Measurements from ENCODE around the gene RALGAPA2. TPM values are rescaled to one million over a fixed set of nuclear protein-coding genes. Genes with fewer than 3 reads are reported as not detected.

RALGAPA2 gene
- total RNA-seq: 15.9 TPM

GRCh38 chr20:20712474-20713243 is at the start of gene RALGAPA2:
TSS of gene RALGAPA2 (minus strand) at chr20:20712644. CDS start at chr20:20712480, 164 bp downstream.
- ATAC-seq: peak; percentile 97

GRCh38 chr20:20761301-20761700 is 48.9 kb upstream of the RALGAPA2 start:
- ATAC-seq: no peak

DNA sequence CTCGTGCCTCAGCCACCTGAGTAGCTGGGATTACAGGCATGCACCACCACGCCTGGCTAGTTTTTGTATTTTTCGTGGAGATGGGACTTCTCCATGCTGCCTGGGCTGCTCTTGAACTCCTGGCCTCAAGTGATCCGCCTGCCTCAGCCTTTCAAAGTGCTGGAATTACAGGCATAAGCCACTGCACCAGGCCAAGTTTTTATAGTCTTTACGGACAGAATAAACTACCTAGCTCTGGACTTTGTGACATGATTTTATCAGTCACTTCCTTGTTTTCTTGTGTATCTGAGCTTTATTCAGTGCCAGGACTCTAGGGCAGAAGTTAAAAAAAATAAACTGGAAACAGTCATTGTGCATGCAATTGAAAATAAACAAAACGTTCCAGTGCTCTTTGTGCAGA is 46.7 kb upstream of the RALGAPA2 start:
- no peak for ATAC-seq

- ATAC-seq: no peak
These were observed 43.4 kb upstream of the RALGAPA2 start for GRCh38 chr20:20755674-20756319.

DNA sequence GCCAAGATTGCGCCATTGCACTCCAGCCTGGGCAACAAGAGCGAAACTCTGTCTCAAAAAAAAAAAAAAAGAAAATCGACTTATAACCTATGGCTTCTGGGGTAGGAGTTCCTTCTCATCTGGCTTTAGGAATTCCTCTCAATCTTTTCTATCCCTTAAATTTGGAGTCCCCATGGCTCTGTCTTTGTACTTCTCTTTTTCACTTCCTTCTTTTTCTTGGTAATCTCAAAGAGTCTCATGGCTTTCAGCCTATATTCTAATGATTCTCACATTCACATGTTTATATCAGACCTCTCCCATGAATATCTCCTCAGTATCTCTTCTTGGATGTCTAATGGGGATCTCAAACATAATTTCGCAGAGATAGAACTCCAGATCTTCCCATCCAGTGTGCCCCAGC is 42.8 kb upstream of the RALGAPA2 start:
- no peak for ATAC-seq

DNA sequence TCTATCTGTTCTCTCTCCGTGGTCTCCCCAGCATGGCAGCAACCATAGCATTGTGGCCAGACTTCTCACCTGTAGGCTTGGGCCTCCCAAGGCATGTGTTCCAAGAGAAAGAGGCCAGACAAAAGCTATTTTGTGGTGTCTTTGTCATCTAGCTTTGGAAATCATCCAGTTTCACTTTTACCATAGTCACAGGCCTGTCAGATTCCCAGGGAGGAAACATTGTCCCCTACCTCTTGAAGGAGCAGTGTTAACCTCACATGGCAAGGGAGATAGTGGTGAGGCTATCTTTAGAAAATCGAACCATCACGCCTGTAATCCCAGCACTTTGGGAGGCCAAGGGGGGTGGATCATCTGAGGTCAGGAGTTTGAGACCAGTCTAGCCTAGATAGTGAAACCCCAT is 42.3 kb upstream of the RALGAPA2 start:
- ATAC-seq: no peak

DNA sequence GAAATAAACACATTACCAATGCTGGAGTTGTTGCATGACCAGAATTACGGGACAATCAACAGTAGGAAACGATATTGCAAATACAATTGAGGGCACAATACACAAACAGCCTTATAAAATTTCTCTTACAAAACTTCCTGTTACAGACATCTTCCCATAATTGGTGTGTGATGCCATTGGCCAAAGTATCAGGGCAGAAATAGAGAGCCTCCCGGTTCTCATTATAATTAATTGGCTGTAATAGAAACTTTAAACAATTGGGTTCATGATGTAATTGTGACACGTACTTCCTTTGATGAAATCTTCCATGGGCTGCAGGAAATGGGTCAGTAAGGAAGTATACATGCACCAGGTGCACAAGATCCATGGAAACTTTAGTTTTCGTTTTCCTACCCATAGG is 40.3 kb upstream of the RALGAPA2 start:
- ATAC-seq: peak; percentile 13

GRCh38 chr20:20747298-20747697 is 34.9 kb upstream of the RALGAPA2 start:
- no peak for ATAC-seq

- ATAC-seq: peak; percentile 31
These were observed 31.8 kb upstream of the RALGAPA2 start for GRCh38 chr20:20744170-20744725.

DNA sequence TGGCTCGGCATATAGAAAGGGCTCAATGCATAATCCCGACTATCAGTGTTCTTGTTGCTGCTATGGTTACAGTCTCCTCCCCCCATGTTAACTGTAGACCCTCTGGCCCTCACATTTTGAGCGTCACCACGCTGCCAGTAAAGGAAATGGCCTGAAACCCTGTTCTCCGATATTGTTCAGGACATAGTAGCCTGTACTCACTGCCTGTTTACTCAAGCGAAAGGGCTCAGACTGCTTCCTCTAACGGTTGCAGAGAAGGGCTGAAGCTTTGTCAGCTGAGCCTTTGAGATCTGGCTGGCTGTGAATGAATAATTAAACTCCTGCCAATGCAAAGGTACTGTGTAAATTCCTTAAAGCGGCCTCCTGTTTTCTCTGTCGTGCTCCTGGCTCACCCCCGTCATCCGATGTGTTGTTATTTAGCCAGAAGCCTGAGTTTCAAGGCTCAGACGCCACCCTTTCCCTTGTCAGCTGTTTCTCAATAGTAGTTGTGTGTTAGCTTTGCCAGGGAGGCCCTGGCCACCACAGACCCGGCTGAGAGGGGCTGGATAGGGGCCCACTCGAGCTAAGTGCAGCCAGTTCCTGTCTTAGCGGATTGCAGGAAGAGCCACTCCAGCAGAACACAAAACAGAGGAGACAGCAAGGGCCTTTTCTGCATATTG is 31.2 kb upstream of the RALGAPA2 start:
- ATAC-seq: peak; percentile 63

DNA sequence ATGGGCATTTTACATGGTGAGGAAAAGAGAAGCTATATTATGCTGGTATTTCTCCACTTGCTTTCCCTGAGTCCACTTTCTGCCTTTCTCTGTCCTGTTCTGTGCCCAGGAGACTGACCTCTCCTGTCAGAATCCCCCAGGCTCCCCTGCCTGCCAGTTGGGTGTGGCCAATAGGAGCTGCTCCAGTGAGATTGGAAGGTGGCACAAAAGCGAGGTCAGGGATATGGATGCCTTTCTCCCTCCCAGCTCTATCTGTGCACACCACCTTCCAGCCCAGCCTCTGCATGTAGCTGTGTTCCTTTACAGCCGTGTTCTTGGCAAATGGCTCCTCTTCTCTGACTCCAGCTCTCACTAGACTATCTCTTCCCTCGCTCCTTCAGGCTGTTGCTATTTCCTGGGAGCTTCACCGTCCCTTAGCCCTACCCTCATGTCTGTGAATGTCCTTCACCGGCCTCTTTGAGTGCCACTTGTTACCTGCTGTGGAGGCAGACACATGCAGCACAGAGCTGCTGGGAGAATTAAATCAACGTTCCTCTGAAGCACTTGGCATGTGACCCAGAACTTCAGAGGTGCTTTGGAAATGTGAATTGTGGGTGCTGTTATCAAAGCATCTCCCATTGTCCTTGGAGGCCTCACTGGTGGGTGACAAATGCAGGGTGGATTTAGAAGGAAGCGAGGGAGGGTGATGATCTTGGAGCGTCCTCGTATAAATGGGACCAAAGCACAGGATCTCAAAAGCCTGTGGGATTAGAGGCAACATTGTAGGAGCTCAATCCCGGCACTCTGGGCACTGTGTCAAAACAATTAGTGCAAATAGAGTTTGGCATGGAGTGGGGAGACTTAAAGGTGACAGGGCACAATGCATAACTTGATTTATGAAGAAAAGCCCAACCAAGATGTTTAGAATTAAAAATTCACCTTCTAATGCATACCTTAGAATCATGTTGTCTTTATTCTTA is 28.9 kb upstream of the RALGAPA2 start:
- ATAC-seq: no peak

- ATAC-seq: no peak
These were observed 28.1 kb upstream of the RALGAPA2 start for GRCh38 chr20:20740541-20740940.

DNA sequence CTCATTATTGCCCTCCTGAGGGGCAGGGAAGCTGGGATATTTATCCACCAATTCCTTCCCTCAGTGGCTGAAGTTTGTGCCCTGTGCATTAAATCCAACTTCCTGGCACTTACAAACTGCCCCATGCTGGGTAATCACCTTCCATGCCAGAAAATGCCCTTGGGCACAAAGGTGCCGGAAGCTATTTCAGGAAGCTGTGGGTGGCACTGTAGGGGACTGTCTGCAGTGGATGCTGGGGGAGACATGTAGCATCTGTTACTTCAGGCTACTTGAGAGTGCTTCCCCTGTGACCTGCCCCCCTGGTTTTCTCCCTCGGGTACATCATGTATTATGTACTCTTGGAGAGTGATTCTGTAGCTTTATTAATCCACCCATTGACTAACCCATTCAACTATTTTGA is 24.7 kb upstream of the RALGAPA2 start:
- ATAC-seq: no peak

GRCh38 chr20:20736303-20736702 is 23.9 kb upstream of the RALGAPA2 start:
- ATAC-seq: no peak

GRCh38 chr20:20734475-20734948 is 22.1 kb upstream of the RALGAPA2 start:
- no peak for ATAC-seq

DNA sequence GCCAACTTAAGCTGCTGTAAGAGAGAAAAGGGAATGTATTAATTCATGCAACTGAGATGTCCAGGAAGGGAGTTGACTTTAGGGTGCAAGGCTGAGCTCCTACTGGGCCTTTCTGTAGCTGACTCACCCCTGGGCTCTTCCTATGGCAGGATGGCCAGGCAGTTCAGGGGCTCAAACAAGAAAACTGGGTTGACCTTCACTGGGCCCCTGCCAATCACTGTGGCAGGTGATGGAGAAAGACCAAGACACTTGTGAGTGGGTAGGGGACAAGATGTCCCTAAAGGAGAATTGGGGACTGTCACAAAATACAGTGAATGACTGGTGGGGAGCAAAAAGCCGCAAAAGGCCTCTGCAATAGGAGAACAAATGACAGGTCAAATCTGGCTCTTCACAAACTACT is 21.5 kb upstream of the RALGAPA2 start:
- no peak for ATAC-seq

- no peak for ATAC-seq
These were observed 20.2 kb upstream of the RALGAPA2 start for GRCh38 chr20:20732641-20733040.

DNA sequence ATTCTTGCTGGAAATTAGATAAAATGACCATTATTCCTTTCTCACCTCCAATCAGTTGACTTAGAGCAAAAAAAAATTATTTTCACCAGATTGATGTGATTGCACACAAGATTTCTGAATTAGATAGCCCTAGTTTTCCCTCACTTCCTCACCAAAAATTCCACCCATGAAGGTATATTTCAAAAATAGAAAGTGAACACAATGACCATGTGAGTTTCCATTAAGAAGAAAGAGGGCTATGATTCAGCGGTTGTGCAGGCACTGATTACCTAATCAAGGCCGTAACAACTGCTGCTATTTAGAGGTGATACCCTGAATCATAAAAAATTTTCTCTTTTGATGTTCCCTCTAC is 19.5 kb upstream of the RALGAPA2 start:
- peak; percentile 58 for ATAC-seq

DNA sequence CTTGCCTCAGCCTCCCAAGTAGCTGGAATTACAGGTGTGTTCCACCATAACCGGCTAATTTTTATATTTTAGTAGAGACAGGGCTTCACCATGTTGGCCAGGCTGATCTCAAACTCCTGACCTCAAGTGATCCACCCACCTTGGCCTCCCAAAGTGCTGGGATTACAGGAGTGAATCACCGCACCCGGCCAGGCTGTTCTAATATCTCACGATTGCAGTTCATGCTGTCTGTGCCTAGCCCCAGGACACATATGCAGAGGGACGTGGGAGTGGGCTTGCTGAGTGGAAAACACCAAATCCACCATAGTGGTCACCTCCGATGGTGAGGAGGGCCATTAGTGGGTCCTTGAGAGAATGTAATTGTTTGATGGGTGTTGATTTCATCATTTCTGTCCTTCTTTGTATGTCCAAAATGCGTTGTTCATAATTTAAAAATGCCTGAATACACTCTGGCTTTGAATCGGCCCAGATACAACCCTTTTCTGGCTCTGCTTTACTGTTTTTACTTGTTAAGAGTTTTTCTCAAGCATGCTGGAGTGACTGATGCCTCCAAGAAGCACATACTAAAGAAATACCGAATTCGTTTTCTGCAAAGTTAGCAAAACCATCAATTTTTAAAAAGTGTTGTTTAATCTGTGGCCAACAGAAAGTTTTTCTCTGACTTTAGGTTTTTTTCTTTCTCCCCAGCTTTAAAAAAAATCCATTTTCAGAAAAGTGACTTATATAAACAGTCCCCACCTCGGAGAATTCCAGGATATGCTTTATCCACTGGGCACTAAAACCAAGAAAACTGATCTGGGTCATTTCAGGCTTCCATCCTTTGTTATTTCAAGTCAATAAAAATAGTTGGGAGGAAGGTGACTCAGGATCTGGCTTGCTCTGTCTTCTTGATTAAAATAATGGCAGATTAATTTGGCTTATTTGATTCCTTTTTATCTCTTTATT is 18.8 kb upstream of the RALGAPA2 start:
- ATAC-seq: no peak

GRCh38 chr20:20729563-20729962 is 17.1 kb upstream of the RALGAPA2 start:
- ATAC-seq: no peak

DNA sequence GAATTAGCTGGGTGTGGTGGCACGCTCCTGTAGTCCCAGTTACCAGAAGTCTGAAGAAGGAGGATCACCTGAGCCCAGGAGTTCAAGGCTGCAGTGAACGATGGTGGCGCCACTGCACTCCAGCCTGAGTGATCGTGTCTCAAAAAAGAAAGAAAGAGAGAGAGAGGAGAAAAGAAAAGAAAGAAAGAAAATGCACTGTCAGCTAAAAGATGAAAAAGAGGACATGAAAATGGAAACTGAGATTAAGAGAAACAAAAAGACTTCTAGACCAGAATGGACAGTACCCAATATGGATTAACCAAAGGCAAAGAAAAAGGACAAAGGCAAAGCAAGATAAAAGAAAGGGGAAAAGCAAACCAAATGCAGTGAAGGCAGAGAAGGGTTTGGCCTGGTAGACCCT is 9.0 kb upstream of the RALGAPA2 start:
- ATAC-seq: no peak
